GM21737 (cell line): ENCODE data around the gene SH3RF3.

Experiments
- ATAC-seq: cut with Tn5 transposase; IDR thresholded peaks from one replicate; pipeline ENCODE4 v1.9.1; 2021; ENCODE audit warnings: mild to moderate bottlenecking, moderate library complexity; ENCODE audit not compliant: unreplicated experiment

The SH3RF3 gene

DNA sequence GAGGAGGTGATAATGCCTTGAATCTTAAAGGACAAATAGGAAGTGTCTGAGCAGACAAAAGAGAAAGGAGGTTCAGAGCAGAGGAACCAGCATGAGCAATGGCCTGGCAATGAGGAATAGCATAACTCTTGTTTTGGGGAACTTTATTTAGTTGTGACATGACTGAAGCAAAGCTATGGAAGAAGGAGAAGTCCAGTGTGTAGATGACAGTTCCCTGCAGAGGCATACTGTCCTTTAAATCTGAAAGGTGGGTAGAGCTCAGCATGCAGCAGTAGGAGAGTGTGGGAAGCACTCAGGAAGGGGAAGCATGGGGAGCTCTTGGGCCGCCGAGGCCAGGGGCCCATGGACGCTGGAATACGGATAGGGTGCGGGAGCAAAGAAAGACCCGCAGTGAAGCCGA, 311.0 kb downstream of the SH3RF3 start:
- no peak for ATAC-seq

- ATAC-seq, result no peak
Observed at GRCh38 chr2:109440499-109441156, 311.6 kb downstream of the SH3RF3 start.

DNA sequence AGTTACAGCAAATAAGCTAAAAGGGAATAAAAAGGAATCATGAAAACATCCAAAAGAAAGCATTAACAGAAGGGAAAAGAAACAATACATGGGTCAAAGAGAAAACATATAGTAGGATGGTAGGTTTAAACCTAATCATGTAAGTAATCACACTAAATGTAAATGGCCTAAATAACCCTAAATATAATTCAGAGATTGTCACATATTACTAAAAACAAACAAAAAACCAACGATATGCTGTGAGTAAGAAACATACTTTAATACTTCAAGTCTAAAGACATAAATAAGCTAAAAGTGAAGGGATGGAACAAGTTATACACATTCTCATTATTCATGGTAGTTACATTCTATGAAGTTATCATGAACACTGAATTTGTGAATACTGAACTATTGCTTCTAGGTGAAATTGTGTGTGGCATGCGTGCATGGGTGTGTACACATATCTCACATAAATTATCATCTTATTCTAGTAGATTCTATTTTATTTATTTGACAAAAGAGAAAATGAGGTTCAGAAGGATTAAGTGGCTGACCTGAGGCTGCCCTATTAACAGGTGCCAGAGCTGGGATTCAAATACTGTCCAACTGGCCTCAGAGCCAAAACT, 313.8 kb downstream of the SH3RF3 start:
- no peak for ATAC-seq

- ATAC-seq, result no peak
Observed at GRCh38 chr2:109444916-109445315, 315.9 kb downstream of the SH3RF3 start.

- no peak for ATAC-seq
Observed at GRCh38 chr2:109446278-109447131, 317.5 kb downstream of the SH3RF3 start.

- ATAC-seq, result no peak
Observed at GRCh38 chr2:109447251-109447661, 318.3 kb downstream of the SH3RF3 start.

DNA sequence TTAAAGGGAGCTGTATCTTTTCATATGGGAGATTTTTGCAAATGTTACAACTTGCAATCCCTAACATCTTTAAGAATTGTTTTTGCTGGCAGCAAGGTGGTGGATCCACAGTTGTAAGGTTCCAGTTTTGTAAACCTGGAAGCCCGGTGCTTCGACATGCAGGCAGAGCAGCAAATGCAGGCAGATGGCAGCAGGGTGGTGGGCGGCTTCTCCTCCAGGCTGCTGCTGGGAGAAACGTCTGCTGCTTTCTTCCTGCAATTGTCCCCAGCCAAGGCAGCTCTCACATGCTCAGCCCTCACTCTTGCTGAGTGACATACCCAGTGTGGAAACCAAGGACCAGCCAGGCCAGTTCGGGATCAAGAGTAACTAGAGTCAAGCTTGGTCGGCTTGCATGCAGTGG, 318.8 kb downstream of the SH3RF3 start:
- ATAC-seq, result no peak

DNA sequence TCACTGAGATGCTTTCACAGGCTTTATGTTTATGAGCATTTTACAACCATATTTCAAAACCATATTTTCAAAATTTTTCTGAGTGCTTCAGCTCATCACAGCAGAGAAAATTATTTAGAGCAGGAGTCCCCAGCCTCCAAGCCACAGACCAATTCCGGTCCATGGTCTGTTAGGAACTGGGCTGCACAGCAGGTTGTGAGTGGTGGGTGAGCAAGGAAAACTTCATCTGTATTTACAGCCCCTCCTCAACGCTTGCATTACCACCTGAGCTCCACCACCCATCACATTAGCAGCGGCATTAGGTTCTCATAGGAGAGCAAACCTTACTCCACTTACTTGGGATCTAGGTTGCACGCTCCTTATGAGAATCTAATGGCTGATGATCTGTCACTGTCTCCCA, 319.2 kb downstream of the SH3RF3 start:
- no peak for ATAC-seq

- ATAC-seq, result no peak
Observed at GRCh38 chr2:109448946-109449788, 320.2 kb downstream of the SH3RF3 start.

GRCh38 chr2:109450574-109451273, 321.7 kb downstream of the SH3RF3 start:
- no peak for ATAC-seq

GRCh38 chr2:109451671-109452070, 322.7 kb downstream of the SH3RF3 start:
- no peak for ATAC-seq

GRCh38 chr2:109452318-109453305, 323.6 kb downstream of the SH3RF3 start:
- no peak for ATAC-seq

- no peak for ATAC-seq
Observed at GRCh38 chr2:109453371-109453995, 324.5 kb downstream of the SH3RF3 start.

DNA sequence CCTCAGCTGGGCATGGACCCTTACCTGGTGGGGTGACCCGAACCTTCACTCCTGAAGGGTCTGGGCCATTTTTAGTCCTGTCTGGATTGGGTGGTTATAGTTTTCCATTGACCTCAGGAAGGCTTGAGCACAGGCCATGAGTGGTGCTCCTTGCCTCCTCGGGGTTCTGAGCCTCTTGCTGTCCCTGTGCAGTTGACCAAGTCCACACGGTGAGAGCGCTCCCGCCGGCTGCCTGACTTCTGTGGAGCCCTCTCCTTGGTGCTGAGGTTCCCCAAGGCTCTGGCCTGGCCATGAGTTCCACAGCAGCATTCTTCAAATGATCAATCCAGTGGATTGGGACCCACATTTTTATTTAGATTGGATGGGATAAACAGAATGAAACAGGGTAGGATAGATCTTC, 325.3 kb downstream of the SH3RF3 start:
- no peak for ATAC-seq

DNA sequence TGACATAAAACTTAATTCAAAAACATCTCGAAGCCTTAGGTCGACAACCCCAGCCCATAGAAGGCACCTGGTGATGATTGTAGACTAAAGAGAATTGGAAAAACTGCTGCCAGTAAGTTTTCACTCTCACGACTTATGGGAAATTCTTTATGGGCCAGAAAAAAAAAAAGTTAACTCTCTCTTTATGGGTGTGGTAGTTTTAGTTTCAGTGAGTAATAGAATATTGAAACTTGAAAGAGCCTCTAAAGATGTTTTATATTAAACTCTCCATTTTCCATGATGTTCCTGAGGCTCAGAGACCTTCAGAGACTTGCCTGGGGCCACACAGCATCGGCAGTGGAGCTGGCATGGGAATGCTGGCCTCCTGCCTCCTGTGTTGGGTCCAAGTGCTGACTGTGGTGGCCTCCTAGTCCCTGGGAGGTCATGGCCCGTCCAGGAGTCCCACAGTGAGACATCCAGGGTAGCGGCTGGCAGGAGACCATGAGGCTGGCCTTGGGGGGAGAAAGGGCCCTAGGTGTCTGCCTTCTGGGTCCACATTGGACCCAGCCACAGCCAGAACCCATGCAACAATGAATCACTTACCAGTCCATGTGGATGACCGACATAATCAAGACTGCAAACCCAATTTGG, 325.9 kb downstream of the SH3RF3 start:
- ATAC-seq, result no peak

GRCh38 chr2:109455731-109456691, 327.0 kb downstream of the SH3RF3 start:
- ATAC-seq, result no peak

DNA sequence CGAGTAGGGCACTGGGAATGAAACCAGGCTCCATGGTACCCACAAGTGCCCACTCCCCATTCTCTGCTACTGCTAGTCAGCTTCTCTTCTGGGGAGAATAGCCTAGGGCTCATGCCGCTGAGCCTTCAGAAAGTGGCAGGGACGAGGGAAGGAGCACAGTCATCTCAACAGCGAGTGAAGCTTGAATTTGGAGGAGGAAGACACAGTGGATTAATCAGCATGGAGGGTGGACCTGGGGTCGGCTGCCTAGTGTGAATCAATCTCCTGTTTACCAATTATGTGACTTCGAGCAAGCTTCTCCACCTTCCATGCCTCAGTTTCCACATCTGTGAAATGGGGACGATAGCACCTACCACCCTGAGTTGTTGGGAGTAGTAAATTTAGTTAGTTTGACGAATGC, 327.8 kb downstream of the SH3RF3 start:
- ATAC-seq, result no peak
